Omental fat pad (tissue), 4 donors: ENCODE measurements around the gene FRMD4A. TPM values are rescaled to one million over a fixed set of nuclear protein-coding genes. Genes with fewer than 3 reads are reported as not detected.
"Not testable (repeated sequence)": the region's sequence is repeated elsewhere in the genome, so short reads cannot be mapped to it uniquely, and the experiment has no call there.

Experiments used
- ATAC-seq: fragments of 150-250 bp; one replicate; pipeline ENCODE4 v1.9.1; 2016; ENCODE audit warnings: mild to moderate bottlenecking, moderate library complexity; ENCODE audit not compliant: low FRiP score
- DNase-seq: peaks from one replicate; pipeline ENCODE4 v3.0.0-alpha.2; 2019; ENCODE audit warnings: low spot score
- total RNA-seq, 4 donors: library from RNA; depleted of rRNA; stranded (reverse); fragments of >200 nt; gene quantifications; one replicate each; pipeline ENCODE4 v1.1.0, GENCODE V29; 2016
- TF ChIP-seq, protein P1 (sequence below), 3 donors: fragments of 450-650 bp; IDR thresholded peaks; one replicate each; pipeline ENCODE4 v1.5.1; 2016 to 2017; ENCODE audit warnings: antibody characterized with exemption in 3 of 3, mild to moderate bottlenecking in 3 of 3, moderate library complexity in 2 of 3

The FRMD4A gene
- total RNA-seq, 4 donors from 2014 or later = 66.8 to 119 (median 81.6) TPM

DNA sequence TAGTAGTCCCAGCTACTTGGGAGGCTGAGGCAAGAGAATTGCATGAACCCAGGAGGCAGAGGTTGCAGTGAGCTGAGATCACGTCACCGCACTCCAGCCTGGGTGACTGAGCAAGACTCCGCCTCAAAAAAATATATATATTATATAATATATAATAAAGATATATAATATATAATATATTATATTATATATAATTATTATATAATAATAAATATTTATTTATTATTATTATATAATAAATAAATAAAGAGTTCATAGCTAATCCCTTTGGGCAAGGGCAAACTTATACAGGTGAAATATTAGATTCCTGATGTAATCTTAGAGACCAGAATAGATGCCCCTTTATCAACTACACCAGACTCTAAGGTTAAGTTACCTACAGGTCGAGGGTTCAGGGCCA is 558.7 kb downstream of the FRMD4A start:
- TF ChIP-seq, protein P1, sequence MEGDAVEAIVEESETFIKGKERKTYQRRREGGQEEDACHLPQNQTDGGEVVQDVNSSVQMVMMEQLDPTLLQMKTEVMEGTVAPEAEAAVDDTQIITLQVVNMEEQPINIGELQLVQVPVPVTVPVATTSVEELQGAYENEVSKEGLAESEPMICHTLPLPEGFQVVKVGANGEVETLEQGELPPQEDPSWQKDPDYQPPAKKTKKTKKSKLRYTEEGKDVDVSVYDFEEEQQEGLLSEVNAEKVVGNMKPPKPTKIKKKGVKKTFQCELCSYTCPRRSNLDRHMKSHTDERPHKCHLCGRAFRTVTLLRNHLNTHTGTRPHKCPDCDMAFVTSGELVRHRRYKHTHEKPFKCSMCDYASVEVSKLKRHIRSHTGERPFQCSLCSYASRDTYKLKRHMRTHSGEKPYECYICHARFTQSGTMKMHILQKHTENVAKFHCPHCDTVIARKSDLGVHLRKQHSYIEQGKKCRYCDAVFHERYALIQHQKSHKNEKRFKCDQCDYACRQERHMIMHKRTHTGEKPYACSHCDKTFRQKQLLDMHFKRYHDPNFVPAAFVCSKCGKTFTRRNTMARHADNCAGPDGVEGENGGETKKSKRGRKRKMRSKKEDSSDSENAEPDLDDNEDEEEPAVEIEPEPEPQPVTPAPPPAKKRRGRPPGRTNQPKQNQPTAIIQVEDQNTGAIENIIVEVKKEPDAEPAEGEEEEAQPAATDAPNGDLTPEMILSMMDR (IDR thresholded peaks at IDR 0.05) = no peak
- DNase-seq (no peak), ATAC-seq (no peak)

DNA sequence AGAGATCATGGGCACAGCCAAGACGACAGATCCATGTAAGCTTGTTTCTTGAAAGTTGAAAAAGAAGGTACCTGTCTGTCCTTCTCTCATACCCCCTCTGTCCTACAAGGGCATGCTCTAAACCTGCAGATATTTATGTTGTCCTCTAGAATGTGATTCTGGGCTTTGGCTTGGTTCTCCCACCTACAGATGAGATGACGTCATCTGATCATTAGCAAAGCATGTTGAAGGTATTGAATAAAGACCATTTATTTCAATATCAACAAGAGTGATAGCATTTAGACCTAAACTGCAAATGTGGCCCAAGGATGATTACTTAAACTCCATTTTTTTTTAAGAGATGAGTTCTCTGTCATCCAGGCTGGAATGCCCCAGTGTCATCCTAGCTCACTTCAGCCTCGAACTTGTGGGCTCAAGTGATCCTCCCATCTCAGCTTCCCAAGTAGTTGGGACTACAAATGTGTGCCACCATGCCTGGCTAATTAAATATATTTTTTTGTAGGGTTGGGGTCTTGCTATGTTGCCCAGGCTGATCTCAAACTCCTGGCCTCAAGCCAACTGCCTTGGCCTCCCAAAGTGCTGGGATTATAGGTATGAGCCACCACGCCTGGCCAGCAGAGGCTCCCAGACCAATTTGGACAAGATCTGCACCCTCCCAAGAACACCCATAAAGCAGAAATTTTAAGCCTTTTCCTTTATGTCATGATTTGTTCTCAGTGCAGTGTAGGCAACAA is 559.8 kb downstream of the FRMD4A start:
- TF ChIP-seq, protein P1 (IDR thresholded peaks at IDR 0.05) = no peak
- ATAC-seq = no peak

DNA sequence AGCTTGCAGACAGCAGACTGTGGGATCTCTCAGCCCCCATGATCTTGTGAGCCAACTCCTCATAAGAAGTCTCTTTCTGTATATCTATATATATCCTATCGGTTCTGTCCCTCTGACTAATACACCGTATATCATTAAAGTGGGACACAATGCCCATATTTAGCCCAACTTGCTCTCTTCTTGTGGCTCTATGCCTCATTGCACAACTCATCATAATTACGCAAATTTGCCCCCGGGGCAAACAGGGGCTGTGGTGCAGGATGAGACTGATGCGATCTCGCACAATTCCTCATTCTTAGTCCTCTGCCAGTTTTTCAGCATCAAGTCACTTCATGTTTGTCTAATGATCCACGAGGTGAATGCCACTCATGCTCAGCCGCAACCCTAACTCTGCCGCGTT is 560.8 kb downstream of the FRMD4A start:
- no peak for DNase-seq
- ATAC-seq = no peak
- TF ChIP-seq, protein P1 (IDR thresholded peaks at IDR 0.05) = no peak

More for the DNA sequence above, 559.8 kb downstream of the FRMD4A start:
- no peak for DNase-seq

DNA sequence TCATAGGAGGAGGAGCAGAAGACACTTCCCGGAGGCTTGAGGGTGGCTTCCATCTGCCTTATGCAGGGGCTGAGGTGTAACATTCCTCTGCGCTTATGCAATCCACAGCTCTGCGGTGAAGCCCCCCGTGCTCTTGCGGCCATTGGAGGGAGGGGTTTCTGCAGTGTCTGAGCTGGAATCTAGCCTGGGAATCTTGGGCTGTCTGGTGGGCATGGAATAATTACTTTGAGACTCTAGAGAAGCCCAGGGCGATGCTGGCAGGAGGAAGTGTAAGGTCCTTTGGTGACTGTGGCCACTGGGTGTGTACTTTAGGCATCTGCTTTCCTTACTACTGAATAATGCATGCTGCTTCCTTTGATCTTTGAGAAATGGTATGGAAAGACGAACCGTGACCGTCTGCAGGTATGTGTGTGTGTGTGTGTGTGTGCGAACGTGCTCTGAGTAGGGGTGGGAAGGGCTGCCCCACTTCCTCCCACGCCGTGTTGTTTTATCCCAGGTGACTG is 563.0 kb downstream of the FRMD4A start:
- DNase-seq (no peak), ATAC-seq (no peak)
- TF ChIP-seq, protein P1 (IDR thresholded peaks at IDR 0.05) = no peak

DNA sequence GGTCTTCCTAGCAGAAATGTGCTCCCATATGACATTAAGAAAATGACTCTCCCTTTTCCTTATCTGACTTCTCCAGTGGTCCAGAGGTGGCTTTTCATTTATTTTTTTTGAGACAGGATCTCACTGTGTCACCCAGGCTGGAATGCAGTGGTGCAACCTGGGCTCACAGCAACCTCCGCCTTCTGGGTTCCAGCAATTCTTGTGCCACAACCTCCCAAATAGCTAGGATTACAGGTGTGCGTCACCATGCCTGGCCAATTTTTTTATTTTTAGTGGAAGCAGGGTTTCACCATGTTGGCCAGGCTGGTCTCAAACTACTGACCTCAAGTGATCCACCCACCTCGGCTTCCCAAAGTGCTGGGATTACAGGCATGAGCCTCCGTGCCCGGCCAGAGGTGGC is 563.6 kb downstream of the FRMD4A start:
- not testable (repeated sequence) for ATAC-seq

DNA sequence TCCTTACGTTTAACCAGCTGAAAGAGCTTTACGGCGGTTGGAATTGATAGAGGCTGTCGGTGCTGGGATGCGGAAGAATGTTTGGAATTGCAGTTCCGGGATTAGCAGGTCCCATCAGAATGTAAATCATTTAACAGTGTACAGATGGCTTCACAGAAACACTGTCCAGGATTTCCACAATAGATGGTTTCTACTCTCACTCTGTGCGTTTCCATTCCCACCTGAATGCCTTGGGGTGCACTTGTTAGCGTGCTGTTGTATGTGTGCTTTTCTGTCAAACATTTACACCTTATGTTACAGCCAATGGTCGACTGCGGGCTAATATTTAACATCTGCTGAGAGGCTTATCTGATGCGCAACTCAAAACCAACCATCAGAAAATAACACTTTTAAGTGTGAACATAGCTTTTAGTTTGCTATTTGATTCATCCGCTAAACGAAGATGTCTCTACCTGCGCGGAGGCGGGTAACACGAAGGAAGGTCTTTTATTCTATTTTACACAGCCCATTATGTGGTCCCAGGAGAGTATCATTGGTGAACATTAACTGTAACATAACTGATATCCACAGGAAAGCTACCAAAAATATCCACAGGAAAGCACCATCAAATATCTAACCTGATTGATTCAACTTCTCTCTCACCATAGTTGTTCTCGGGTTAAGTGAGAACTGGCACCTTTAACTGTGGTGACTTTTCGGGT is 564.9 kb downstream of the FRMD4A start:
- DNase-seq = no peak
- no peak for ATAC-seq
- TF ChIP-seq, protein P1 (IDR thresholded peaks at IDR 0.05) = no peak

More for the DNA sequence above, 563.6 kb downstream of the FRMD4A start:
- not testable (repeated sequence) for DNase-seq

DNA sequence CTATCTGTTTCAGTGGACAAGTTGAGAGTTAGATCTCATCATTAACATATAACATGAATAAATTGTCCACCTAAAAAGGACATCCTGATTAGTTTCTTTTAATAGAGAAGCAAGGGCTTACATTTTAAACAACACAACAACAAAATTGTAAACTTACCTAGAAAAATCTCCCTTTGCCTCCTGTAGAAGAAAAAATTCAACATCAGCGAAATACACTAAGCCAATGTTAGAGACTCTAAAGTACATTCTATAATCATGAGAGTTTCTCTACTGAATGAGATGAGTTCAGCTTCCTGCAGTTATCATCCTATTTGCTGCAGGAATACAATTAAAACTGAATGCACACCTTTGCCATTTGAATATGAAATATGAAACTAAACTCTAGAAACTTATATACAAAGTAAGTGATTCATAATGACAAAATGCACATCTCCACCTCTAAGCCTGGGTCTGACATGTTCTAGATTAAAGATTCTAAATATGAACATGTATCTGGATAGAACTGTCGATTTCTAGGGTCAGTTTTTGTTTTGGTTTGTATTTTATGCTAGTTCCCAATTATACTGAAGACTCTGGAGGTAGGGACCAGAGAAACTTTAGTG is 569.1 kb downstream of the FRMD4A start:
- no peak for DNase-seq
- no peak for ATAC-seq
- TF ChIP-seq, protein P1 (IDR thresholded peaks at IDR 0.05) = no peak
